Psoas muscle (tissue), 8 donors: ENCODE measurements around the gene ZNRF1. TPM values are rescaled to one million over a fixed set of nuclear protein-coding genes. Genes with fewer than 3 reads are reported as not detected.

Experiments used
- ATAC-seq, 4 donors: fragments of 200-7000 bp; cut with Tn5 transposase; one replicate each; pipeline ENCODE4 v1.9.1; 2020; ENCODE audit warnings: moderate library complexity in 3 of 4, mild to moderate bottlenecking in 2 of 4
- DNase-seq, 2 donors: peaks; one replicate each; pipeline ENCODE4 v3.0.0-alpha.2; 2020
- H3K27ac ChIP-seq: fragments of 200-600 bp; one replicate; pipeline ENCODE4 v1.8.0; 2022
- H3K27me3 ChIP-seq, 3 donors: fragments of 200-600 bp in 1 of 3; one replicate each; pipeline versions ENCODE4 v1.6.1 to v1.8.0; 2013 to 2022; ENCODE audit warnings: low read length in 2 of 3, mild to moderate bottlenecking in 2 of 3, moderate library complexity in 1 of 3; ENCODE audit not compliant: insufficient read depth in 3 of 3
- H3K36me3 ChIP-seq, 2 donors: fragments of 200-600 bp in 1 of 2; one replicate each; pipeline versions ENCODE4 v1.6.1 to v1.8.0; 2013 to 2022; ENCODE audit warnings: low read depth in 1 of 2, mild to moderate bottlenecking in 1 of 2, moderate library complexity in 1 of 2; ENCODE audit not compliant: insufficient read depth in 1 of 2
- H3K4me1 ChIP-seq: fragments of 200-600 bp; one replicate; pipeline ENCODE4 v1.8.0; 2022
- H3K4me3 ChIP-seq: fragments of 200-600 bp; one replicate; pipeline ENCODE4 v1.8.0; 2022; ENCODE audit warnings: mild to moderate bottlenecking
- H3K9me3 ChIP-seq: fragments of 200-600 bp; one replicate; pipeline ENCODE4 v1.8.0; 2022
- WGBS, 3 donors: extraction: QIAGEN DNeasy Blood & Tissue Kit; methylation state at CpG; one replicate each; pipeline versions ENCODE4 v1.1.6 to v1.1.7; 2013; 5-methylcytosine and 5-hydroxymethylcytosine counted together
- intact Hi-C, 2 donors: fragments of 100-400 bp; cut with DNase I; formaldehyde crosslinking; loops; one replicate each; pipeline versions ENCODE4 v1.11.0 to v1.14.2; 2022
- polyA plus RNA-seq, 3 donors: library from polyadenylated mRNA; stranded (reverse); fragments of 200-250 nt; gene quantifications; one replicate each; pipeline ENCODE4 v1.2.3, GENCODE V29; 2013
- total RNA-seq, 4 donors: library from RNA; stranded (reverse); fragmentation: NEBNext Ultra II Directional in 2 of 4; extraction: Animal tissue kit (Norgen Biotek cat#: 25700) in 2 of 4; gene quantifications; one replicate each; pipeline versions ENCODE4 v1.2.1 to v1.2.4, GENCODE V29; 2021 to 2023
- TF ChIP-seq, protein P1 (sequence below): fragments of 200-600 bp; IDR thresholded peaks from one replicate; pipeline ENCODE4 v1.8.0; 2022; ENCODE audit warnings: antibody characterized with exemption
- donor health status: healthy with polysubstance abuse.
- donor health status: DM: no; HTN: no; CAD: no; lungs with moderate emphysema.
- donor health status: Bipolar disorder and iron deficiency.
- donor health status: healthy.
- donor health status: DM: yes; HTN: yes; CAD: no.
- donor health status: DM: no; HTN: no; CAD: no.
- donor health status: DM: no; HTN: no; CAD: no.
- donor health status: DM: yes; HTN: yes; CAD: no.

Gene ZNRF1
- total and polyA plus RNA-seq, 7 donors, result 6.7 to 57.0 (median 27.4) TPM

DNA sequence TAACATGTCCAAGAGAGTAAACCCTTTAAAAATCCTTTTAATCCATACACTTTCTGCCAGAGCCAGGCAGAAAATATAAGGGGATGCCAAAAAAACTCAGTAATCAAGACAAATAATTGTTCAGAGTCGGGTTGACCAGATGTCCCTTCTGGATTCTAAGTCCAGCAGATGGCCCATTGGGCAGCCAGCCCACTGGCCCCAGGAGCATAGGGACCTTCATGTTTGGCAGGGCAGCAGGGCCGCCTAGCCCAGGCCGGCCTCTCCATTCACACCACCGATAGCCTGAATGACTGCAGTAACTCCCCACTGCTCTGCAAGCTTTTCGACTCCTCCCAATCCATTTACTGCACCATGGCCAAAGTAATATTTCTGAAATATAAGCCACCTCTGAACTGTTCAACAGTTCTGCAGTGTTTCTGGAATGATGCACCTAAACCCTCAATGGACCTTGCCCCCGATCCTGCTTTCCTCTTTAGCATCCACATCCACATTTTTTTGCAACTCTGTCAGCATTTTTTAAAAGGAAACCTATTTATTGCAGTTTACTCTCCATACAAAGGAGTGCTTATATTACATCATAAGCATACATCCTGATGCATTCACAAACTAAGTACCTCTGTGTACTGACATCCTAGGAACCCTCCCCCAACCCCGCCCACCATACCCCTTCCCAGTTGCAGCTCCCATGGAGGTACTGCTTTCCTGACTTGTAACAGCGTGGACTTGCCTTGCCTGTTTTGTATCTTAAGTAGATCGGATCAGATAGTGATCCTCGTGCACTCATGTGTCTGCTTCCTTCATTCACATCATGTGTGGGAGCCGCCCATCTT is 71.4 kb downstream of the ZNRF1 start:
- peak overlapping the region; percentile 47 for H3K27ac ChIP-seq

DNA sequence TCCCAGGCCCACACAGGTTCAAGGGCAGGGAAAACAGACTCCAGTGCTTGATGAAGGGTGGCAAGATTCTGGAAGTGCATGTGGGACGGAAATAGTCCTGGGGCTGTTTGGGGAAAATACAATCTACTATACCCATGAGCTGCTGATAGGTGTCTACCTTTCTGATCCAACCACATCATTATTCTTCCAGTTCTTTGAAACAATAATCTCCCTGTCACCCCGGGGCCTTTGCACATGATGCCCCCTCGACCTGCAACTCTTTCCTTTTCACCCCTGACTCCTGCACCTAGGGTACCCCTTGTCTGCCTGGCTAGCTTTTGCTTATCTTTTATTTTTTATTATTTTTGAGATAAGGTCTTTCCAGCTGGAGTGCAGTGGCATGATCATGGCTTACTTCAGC is 72.8 kb downstream of the ZNRF1 start:
- TF ChIP-seq, protein P1, sequence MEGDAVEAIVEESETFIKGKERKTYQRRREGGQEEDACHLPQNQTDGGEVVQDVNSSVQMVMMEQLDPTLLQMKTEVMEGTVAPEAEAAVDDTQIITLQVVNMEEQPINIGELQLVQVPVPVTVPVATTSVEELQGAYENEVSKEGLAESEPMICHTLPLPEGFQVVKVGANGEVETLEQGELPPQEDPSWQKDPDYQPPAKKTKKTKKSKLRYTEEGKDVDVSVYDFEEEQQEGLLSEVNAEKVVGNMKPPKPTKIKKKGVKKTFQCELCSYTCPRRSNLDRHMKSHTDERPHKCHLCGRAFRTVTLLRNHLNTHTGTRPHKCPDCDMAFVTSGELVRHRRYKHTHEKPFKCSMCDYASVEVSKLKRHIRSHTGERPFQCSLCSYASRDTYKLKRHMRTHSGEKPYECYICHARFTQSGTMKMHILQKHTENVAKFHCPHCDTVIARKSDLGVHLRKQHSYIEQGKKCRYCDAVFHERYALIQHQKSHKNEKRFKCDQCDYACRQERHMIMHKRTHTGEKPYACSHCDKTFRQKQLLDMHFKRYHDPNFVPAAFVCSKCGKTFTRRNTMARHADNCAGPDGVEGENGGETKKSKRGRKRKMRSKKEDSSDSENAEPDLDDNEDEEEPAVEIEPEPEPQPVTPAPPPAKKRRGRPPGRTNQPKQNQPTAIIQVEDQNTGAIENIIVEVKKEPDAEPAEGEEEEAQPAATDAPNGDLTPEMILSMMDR, result no peak
- H3K27ac ChIP-seq, result no peak overlapping the region
- 94 to 99% (median 95%) methylated on average over 3 of the region's 3 CpGs for WGBS, 3 donors
- no peaks in the 10 kb centered on the region for H3K9me3 ChIP-seq
- intact Hi-C loops, result no loop called here
- H3K4me1 ChIP-seq, result peaks cover 44% of the 10 kb centered on the region
- H3K27me3 ChIP-seq, result no peaks in the 10 kb centered on the region
- no peaks in the 10 kb centered on the region for H3K36me3 ChIP-seq
- no peak overlapping the region for H3K4me3 ChIP-seq
- ATAC-seq, result no peak
- no peak for DNase-seq

More for the DNA sequence above, 71.4 kb downstream of the ZNRF1 start:
- TF ChIP-seq, protein P1, result no peak
- Histone ChIP-seq H3K36me3 (no peaks in the 10 kb centered on the region), H3K9me3 (no peaks in the 10 kb centered on the region), H3K27me3 (no peaks in the 10 kb centered on the region), H3K4me3 (no peak overlapping the region), H3K4me1 (peaks cover 50% of the 10 kb centered on the region)
- DNase-seq (peak; percentile 55 to 83), ATAC-seq (peak; percentile 49 to 78 (median 70))
- intact Hi-C loops, result no loop called here
- 38 to 45% (median 40%) methylated on average over 11 of the region's 11 CpGs for WGBS, 3 donors

DNA sequence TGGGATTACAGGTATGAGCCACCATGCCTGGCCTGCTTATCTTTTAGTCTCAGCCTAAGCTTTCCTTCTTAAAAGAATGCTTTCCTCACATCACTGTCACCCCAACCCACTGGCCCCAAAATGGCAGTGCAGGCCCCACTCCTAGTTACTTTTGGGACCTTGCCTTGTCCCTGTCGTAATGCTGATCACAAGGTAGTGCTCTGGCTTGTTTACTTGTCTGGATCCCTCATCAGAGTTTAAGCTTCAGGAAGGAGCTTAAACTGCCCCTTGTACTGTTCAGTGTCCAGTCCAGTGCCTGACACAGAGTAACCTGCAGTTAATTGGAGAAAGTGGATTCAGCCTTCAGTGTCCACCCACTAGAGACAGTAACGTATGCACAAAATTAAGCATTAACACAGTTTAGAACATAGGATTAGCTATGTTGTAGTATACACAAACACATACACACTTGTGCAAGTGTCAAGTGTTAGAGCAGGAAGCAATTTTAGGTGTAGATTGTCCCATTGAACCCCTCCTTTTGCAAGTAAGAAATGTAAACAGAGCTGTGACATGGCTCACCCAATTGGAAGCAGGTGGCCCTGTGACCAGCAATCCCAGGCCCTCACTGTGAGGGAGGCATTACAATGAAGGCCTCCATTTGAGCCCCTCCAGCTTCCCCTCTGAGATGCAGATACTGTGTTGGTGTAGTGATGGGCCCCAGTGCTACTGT is 73.6 kb downstream of the ZNRF1 start:
- Histone ChIP-seq H3K9me3 (no peaks in the 10 kb centered on the region), H3K36me3 (no peaks in the 10 kb centered on the region), H3K4me1 (peaks cover 44% of the 10 kb centered on the region), H3K4me3 (no peak overlapping the region), H3K27ac (no peak overlapping the region), H3K27me3 (no peaks in the 10 kb centered on the region)
- 84 to 93% (median 87%) methylated on average over 2 of the region's 2 CpGs for WGBS, 3 donors
- intact Hi-C loops, result no loop called here
- ATAC-seq, result no peak
- DNase-seq, result no peak
- TF ChIP-seq, protein P1, result no peak

DNA sequence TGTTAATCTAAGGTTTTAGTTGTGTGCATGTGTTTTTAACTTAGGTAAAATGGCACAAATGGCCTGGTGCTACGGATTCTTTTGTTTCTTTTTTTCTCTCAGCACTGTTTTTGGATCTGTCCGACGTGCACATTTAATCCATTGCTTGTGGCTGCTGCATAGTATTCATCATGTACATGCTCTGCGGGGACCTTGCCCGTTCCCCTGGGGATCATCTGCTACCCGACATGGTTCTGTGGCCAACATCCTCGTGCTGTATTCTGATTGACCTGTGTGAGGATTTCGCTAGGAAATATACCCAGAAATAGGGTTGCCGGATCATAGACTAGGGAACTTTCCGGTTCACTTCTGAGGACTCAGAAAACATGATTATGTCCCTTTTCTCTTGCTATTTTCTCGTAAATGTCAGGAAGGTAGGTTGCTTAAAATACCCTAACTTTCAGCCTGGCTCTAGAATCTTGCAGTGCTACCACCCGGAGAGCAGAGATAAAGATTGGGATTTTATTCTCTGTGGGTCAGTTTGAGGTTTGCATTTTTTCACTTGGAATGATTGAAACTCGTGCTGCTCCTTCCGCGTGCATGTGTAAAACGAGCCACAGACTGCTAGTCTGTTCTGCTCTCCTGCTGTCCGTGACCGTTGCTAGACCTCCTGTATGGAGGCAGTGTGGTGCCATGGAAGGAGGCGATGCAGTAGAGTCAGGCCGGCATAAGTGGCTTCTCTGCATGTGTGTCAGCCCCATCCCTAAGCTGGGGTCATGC is 74.9 kb downstream of the ZNRF1 start:
- Histone ChIP-seq H3K4me1 (peaks cover 37% of the 10 kb centered on the region), H3K27ac (peak overlapping the region; percentile 14)

More for the DNA sequence above, 74.9 kb downstream of the ZNRF1 start:
- H3K4me3 ChIP-seq, result no peak overlapping the region
- TF ChIP-seq, protein P1, result no peak
- intact Hi-C loops, result no loop called here
- H3K36me3 ChIP-seq, result no peaks in the 10 kb centered on the region
- DNase-seq (no peak), ATAC-seq (peak in 3 of 4 donors; percentile 18 to 31 (median 29))
- H3K27me3 ChIP-seq, result no peaks in the 10 kb centered on the region
- WGBS, 3 donors, result 42 to 73% (median 45%) methylated on average over 20 of the region's 20 CpGs
- H3K9me3 ChIP-seq, result no peaks in the 10 kb centered on the region
